HepG2 (cell line): ENCODE data around the gene RPGRIP1. TPM values are rescaled to one million over a fixed set of nuclear protein-coding genes. Genes with fewer than 3 reads are reported as not detected.

Experiments used
- ADNP ChIP-seq: sonication (generic); formaldehyde crosslinking; IDR thresholded peaks from 2 replicates; pipeline ENCODE4 v1.4.0; 2020; ENCODE audit warnings: missing genetic modification reagents
- CAMTA2 ChIP-seq: sonication (generic); formaldehyde crosslinking; IDR thresholded peaks from 2 replicates; pipeline ENCODE4 v1.4.0; 2020; ENCODE audit warnings: mild to moderate bottlenecking, missing genetic modification reagents, borderline replicate concordance
- CSRNP1 ChIP-seq: sonication (generic); formaldehyde crosslinking; IDR thresholded peaks from 2 replicates; pipeline ENCODE4 v1.8.1; 2023; ENCODE audit warnings: mild to moderate bottlenecking, missing genetic modification reagents
- GABPB1 ChIP-seq: IDR thresholded peaks from 2 replicates; pipeline ENCODE4 v1.6.1; 2016; ENCODE audit warnings: mild to moderate bottlenecking, missing genetic modification reagents, moderate library complexity, missing compliant biosample characterization
- KDM1A ChIP-seq: IDR thresholded peaks from 2 replicates; pipeline ENCODE4 v1.6.1; 2016; ENCODE audit warnings: missing compliant biosample characterization
- MTERF4 ChIP-seq: sonication (generic); formaldehyde crosslinking; IDR thresholded peaks from 2 replicates; pipeline ENCODE4 v1.8.0; 2023; ENCODE audit warnings: mild to moderate bottlenecking, missing genetic modification reagents
- NAIF1 ChIP-seq: sonication (generic); formaldehyde crosslinking; IDR thresholded peaks from 2 replicates; pipeline ENCODE4 v1.5.0; 2020; ENCODE audit warnings: mild to moderate bottlenecking, missing genetic modification reagents, borderline replicate concordance
- NONO ChIP-seq, 2 experiments: fragments of 450-650 bp in 1 of 2; sonication (generic) in 1 of 2; formaldehyde crosslinking in 1 of 2; IDR thresholded peaks in 1 of 2; conservative IDR thresholded peaks in 1 of 2; 2 replicates each; pipeline versions ENCODE4 v1.6.1 to v1.8.0; 2017 to 2022; ENCODE audit warnings: mild to moderate bottlenecking in 1 of 2, missing genetic modification reagents in 1 of 2, moderate library complexity in 1 of 2
- POGK ChIP-seq: sonication (generic); formaldehyde crosslinking; conservative IDR thresholded peaks from 2 replicates; pipeline ENCODE4 v1.8.0; 2022; ENCODE audit warnings: mild to moderate bottlenecking, moderate library complexity, missing genetic modification reagents
- RBFOX2 ChIP-seq: fragments of 200-400 bp; formaldehyde crosslinking; IDR thresholded peaks from 2 replicates; pipeline ENCODE4 v1.6.1; 2017; ENCODE audit warnings: low read depth, mild to moderate bottlenecking, low read length
- SETDB1 ChIP-seq: sonication (generic); formaldehyde crosslinking; IDR thresholded peaks from 2 replicates; pipeline ENCODE4 v1.5.1; 2020; ENCODE audit warnings: missing genetic modification reagents, mild to moderate bottlenecking, borderline replicate concordance
- ZBTB21 ChIP-seq: sonication (generic); formaldehyde crosslinking; IDR thresholded peaks from 2 replicates; pipeline ENCODE4 v1.4.0; 2020; ENCODE audit warnings: missing genetic modification reagents
- ZBTB26 ChIP-seq: IDR thresholded peaks from 2 replicates; pipeline ENCODE4 v1.6.1; 2016; ENCODE audit warnings: missing compliant biosample characterization, missing genetic modification reagents, borderline replicate concordance
- ZFP36 ChIP-seq: fragments of 150-350 bp; IDR thresholded peaks from 2 replicates; pipeline ENCODE4 v1.6.1; 2018; ENCODE audit warnings: borderline replicate concordance, low read length, low read depth; ENCODE audit not compliant: partially characterized antibody
- ZNF160 ChIP-seq: sonication (generic); formaldehyde crosslinking; IDR thresholded peaks from 2 replicates; pipeline ENCODE4 v1.8.0; 2022; ENCODE audit warnings: mild to moderate bottlenecking, inconsistent platforms, missing genetic modification reagents
- ZNF180 ChIP-seq: sonication (generic); formaldehyde crosslinking; IDR thresholded peaks from 2 replicates; pipeline ENCODE4 v1.4.0; 2020; ENCODE audit warnings: low read depth, missing genetic modification reagents, borderline replicate concordance
- ZNF205 ChIP-seq: IDR thresholded peaks from 2 replicates; pipeline ENCODE4 v1.6.1; 2018; ENCODE audit warnings: missing biosample characterization, missing genetic modification reagents
- ZNF224 ChIP-seq: sonication (generic); formaldehyde crosslinking; IDR thresholded peaks from 2 replicates; pipeline ENCODE4 v1.5.0; 2020; ENCODE audit warnings: mild to moderate bottlenecking, missing genetic modification reagents
- ZNF605 ChIP-seq: sonication (generic); formaldehyde crosslinking; IDR thresholded peaks from 2 replicates; pipeline ENCODE4 v1.8.0; 2022; ENCODE audit warnings: mild to moderate bottlenecking, missing genetic modification reagents
- ZNF652 ChIP-seq: IDR thresholded peaks from 2 replicates; pipeline ENCODE4 v1.6.1; 2016; ENCODE audit warnings: low read depth, borderline replicate concordance
- ZNF879 ChIP-seq: sonication (generic); formaldehyde crosslinking; IDR thresholded peaks from 2 replicates; pipeline ENCODE4 v1.8.1; 2023; ENCODE audit warnings: missing genetic modification reagents
- ZSCAN31 ChIP-seq: sonication (generic); formaldehyde crosslinking; IDR thresholded peaks from 2 replicates; pipeline ENCODE4 v1.5.0; 2020; ENCODE audit warnings: low read depth, mild to moderate bottlenecking, missing genetic modification reagents
- polyA plus RNA-seq, 8 experiments: library from polyadenylated mRNA; depleted of rRNA in 3 of 8; stranded (reverse) in 7 of 8; unstranded in 1 of 8; fragments of >200 nt; fragmentation: Illumina TruSeq in 4 of 8; extraction: Trizol in 4 of 8; gene quantifications; 2 replicates each; pipeline versions ENCODE4 v1.2.1 to v1.2.3, GENCODE V29; 2011 to 2016; ENCODE audit warnings: low read depth in 4 of 8, missing spikeins in 1 of 8, mixed read lengths in 1 of 8; ENCODE audit not compliant: insufficient read depth in 1 of 8
- total RNA-seq, 5 experiments: library from RNA; depleted of rRNA; stranded (reverse); fragments of >200 nt; fragmentation: Illumina TruSeq; extraction: Trizol; gene quantifications; 2 replicates each; pipeline ENCODE4 v1.2.3, GENCODE V29; 2016; ENCODE audit warnings: low read depth in 1 of 5

RPGRIP1 gene
- total and polyA plus RNA-seq, 2 of the 13 experiments (the other 11 are each of a cell fraction or from before 2014, with no cell fraction given), result 0.13 to 1.1 TPM

- no peak for TF ChIP-seq ZBTB26
- TF ChIP-seq ZFP36, result no peak
- TF ChIP-seq POGK (CRISPR knock-in tag), result no peak
- no peak for TF ChIP-seq ZNF224 (CRISPR knock-in tag)
- TF ChIP-seq SETDB1 (CRISPR knock-in tag), result no peak
- TF ChIP-seq NAIF1 (CRISPR knock-in tag), result no peak
- no peak for TF ChIP-seq ZBTB21 (CRISPR knock-in tag)
- no peak for TF ChIP-seq MTERF4 (CRISPR knock-in tag)
- TF ChIP-seq ZNF652 (CRISPR knock-in tag), result no peak
- TF ChIP-seq NONO (IDR thresholded peaks at IDR 0.05), result no peak
- 0 out of 2 replicates have a peak, but pooled peaks have one; percentile 18 for TF ChIP-seq NONO (CRISPR knock-in tag; conservative IDR thresholded peaks at IDR 0.05)
- no peak for TF ChIP-seq KDM1A (CRISPR knock-in tag)
- no peak for TF ChIP-seq ZNF160
- TF ChIP-seq CAMTA2 (CRISPR knock-in tag), result no peak
- TF ChIP-seq ZNF605 (CRISPR knock-in tag), result no peak
- TF ChIP-seq GABPB1 (CRISPR knock-in tag), result no peak
- 0 out of 2 replicates have a peak, but pooled peaks have one; percentile 24 for TF ChIP-seq ZSCAN31 (CRISPR knock-in tag)
- TF ChIP-seq ADNP (CRISPR knock-in tag), result no peak
- no peak for TF ChIP-seq ZNF205 (CRISPR knock-in tag)
- TF ChIP-seq ZNF879, result 0 out of 2 replicates have a peak, but pooled peaks have one; percentile 34
- no peak for TF ChIP-seq ZNF180 (CRISPR knock-in tag)
- TF ChIP-seq RBFOX2, result peak; percentile 81; the same call in 1 of the 2 replicates
- TF ChIP-seq CSRNP1, result 0 out of 2 replicates have a peak, but pooled peaks have one; percentile 60
Observed at GRCh38 chr14:21258005-21258888, 21.6 kb upstream of the RPGRIP1 start (continued).
